H1 (cell line): Measurements from ENCODE around the gene MAP6D1. TPM values are rescaled to one million over a fixed set of nuclear protein-coding genes. Genes with fewer than 3 reads are reported as not detected.

Experiments used
- CTCF ChIA-PET: fragments of 300-600 bp; sonication (Branson Sonifier 250); formaldehyde crosslinking; loops from one replicate; lab custom pipeline; 2021; ENCODE audit not compliant: partially characterized antibody; lab: Charles Lee
- POLR2A ChIA-PET: fragments of 300-600 bp; sonication (Branson Sonifier 250); formaldehyde crosslinking; loops from one replicate; lab custom pipeline; 2021; ENCODE audit warnings: inconsistent platforms; ENCODE audit not compliant: partially characterized antibody; lab: Charles Lee
- DNase-seq, 2 experiments: peaks; one replicate each; pipeline versions ENCODE4 v3.0.0 to v3.0.0-alpha.2; 2010 to 2022; ENCODE audit warnings: low spot score in 2 of 2, low read depth in 1 of 2, mixed read lengths in 1 of 2
- FAIRE-seq: peaks from 2 replicates; lab custom pipeline; 2011; peaks lifted over from hg19 to GRCh38; lab: Jason Lieb, UNC
- H2AFZ ChIP-seq: 2 replicates; pipeline ENCODE4 v1.8.1; 2012; ENCODE audit warnings: low read length, inconsistent platforms
- H2AK5ac ChIP-seq: 2 replicates; pipeline ENCODE4 v1.6.1; 2013; ENCODE audit warnings: low read depth, low read length
- H2BK120ac ChIP-seq: replicated peaks from 2 replicates; pipeline ENCODE3; 2013; ENCODE audit warnings: low read depth, low read length, inconsistent platforms
- H2BK12ac ChIP-seq: 2 replicates; pipeline ENCODE4 v1.6.1; 2013; ENCODE audit warnings: low read depth, low read length
- H2BK15ac ChIP-seq: 2 replicates; pipeline ENCODE4 v1.6.1; 2013; ENCODE audit warnings: low read length
- H2BK20ac ChIP-seq: 2 replicates; pipeline ENCODE4 v1.6.1; 2013; ENCODE audit warnings: low read length
- H2BK5ac ChIP-seq: 2 replicates; pipeline ENCODE4 v1.6.1; 2013; ENCODE audit warnings: low read depth, low read length
- H3K14ac ChIP-seq: 2 replicates; pipeline ENCODE4 v1.6.1; 2013; ENCODE audit warnings: inconsistent platforms; ENCODE audit not compliant: insufficient read length
- H3K18ac ChIP-seq: 2 replicates; pipeline ENCODE4 v1.6.1; 2013; ENCODE audit warnings: low read length; ENCODE audit errors: extremely low read depth
- H3K23ac ChIP-seq: 2 replicates; pipeline ENCODE4 v1.6.1; 2013; ENCODE audit warnings: inconsistent platforms; ENCODE audit not compliant: insufficient read length
- H3K23me2 ChIP-seq: 2 replicates; pipeline ENCODE4 v1.6.1; 2013; ENCODE audit warnings: low read depth, low read length
- H3K27ac ChIP-seq: 2 replicates; pipeline ENCODE4 v1.6.1; 2011; ENCODE audit warnings: low read depth, low read length, inconsistent platforms
- H3K27me3 ChIP-seq, 4 experiments: replicated peaks in 1 of 4; 1 replicate in 1 of 4; 2 replicates in 3 of 4; pipeline versions ENCODE4 v1.6.1 to v1.8.1; 2011 to 2013; ENCODE audit warnings: low read length in 3 of 4, mild to moderate bottlenecking in 3 of 4, inconsistent platforms in 2 of 4, mixed read lengths in 2 of 4, moderate library complexity in 1 of 4; ENCODE audit not compliant: control insufficient read depth in 3 of 4, insufficient read depth in 3 of 4; ENCODE audit errors: extremely low read depth in 1 of 4
- H3K36me3 ChIP-seq, 4 experiments: 2 replicates each; pipeline versions ENCODE4 v1.6.1 to v1.8.1; 2011 to 2013; ENCODE audit warnings: mild to moderate bottlenecking in 4 of 4, low read length in 3 of 4, moderate library complexity in 2 of 4, control low read depth in 1 of 4, inconsistent platforms in 1 of 4; ENCODE audit not compliant: insufficient read depth in 4 of 4, control insufficient read depth in 2 of 4
- H3K4ac ChIP-seq: replicated peaks from 2 replicates; pipeline ENCODE3; 2013; ENCODE audit warnings: low read length, low read depth, mixed read lengths, inconsistent platforms; ENCODE audit not compliant: insufficient read length
- H3K4me1 ChIP-seq, 4 experiments: replicated peaks in 1 of 4; 1 replicate in 1 of 4; 2 replicates in 3 of 4; pipeline versions ENCODE4 v1.6.1 to v1.8.1; 2011 to 2013; ENCODE audit warnings: low read length in 3 of 4, inconsistent platforms in 2 of 4, mixed read lengths in 1 of 4; ENCODE audit not compliant: insufficient read depth in 4 of 4, control insufficient read depth in 3 of 4
- H3K4me2 ChIP-seq, 2 experiments: 2 replicates each; pipeline versions ENCODE4 v1.6.1 to v1.8.1; 2011 to 2013; ENCODE audit warnings: low read depth in 2 of 2, low read length in 2 of 2, control low read depth in 1 of 2, inconsistent platforms in 1 of 2, mild to moderate bottlenecking in 1 of 2; ENCODE audit not compliant: insufficient read depth in 1 of 2
- H3K4me3 ChIP-seq, 4 experiments: fragments of 200-600, 300-600 bp in 1 of 4; sonication (generic), shearing (Covaris generic), sonication (Bioruptor Twin) in 1 of 4; 2 replicates each; pipeline versions ENCODE4 v1.5.1 to v1.8.1; 2011 to 2016; ENCODE audit warnings: low read length in 4 of 4, low read depth in 3 of 4, control low read depth in 2 of 4, inconsistent platforms in 2 of 4, mild to moderate bottlenecking in 2 of 4, mixed read lengths in 1 of 4, moderate library complexity in 1 of 4; ENCODE audit not compliant: insufficient read depth in 2 of 4; ENCODE audit errors: extremely low read depth in 1 of 4
- H3K56ac ChIP-seq: replicated peaks from 2 replicates; pipeline ENCODE3; 2013; ENCODE audit warnings: low read depth, mild to moderate bottlenecking, mixed read lengths, low read length, inconsistent platforms; ENCODE audit not compliant: insufficient read length
- H3K79me1 ChIP-seq: 2 replicates; pipeline ENCODE4 v1.6.1; 2013; ENCODE audit warnings: low read depth, low read length, control low read depth
- H3K79me2 ChIP-seq, 2 experiments: 2 replicates each; pipeline versions ENCODE4 v1.6.1 to v1.8.1; 2012 to 2013; ENCODE audit warnings: low read length in 2 of 2, mild to moderate bottlenecking in 2 of 2, inconsistent platforms in 1 of 2; ENCODE audit not compliant: insufficient read depth in 2 of 2, control insufficient read depth in 1 of 2
- H3K9ac ChIP-seq, 4 experiments: replicated peaks in 1 of 4; 1 replicate in 1 of 4; 2 replicates in 3 of 4; pipeline versions ENCODE4 v1.6.1 to v1.8.1; 2011 to 2013; ENCODE audit warnings: low read depth in 3 of 4, low read length in 3 of 4, control low read depth in 2 of 4, mild to moderate bottlenecking in 2 of 4, moderate library complexity in 2 of 4, inconsistent platforms in 1 of 4; ENCODE audit errors: extremely low read depth in 1 of 4
- H3K9me3 ChIP-seq, 2 experiments: 2 replicates each; pipeline versions ENCODE4 v1.6.1 to v1.8.1; 2012 to 2013; ENCODE audit warnings: mild to moderate bottlenecking in 2 of 2, moderate library complexity in 2 of 2, control low read depth in 1 of 2, inconsistent platforms in 1 of 2, low read depth in 1 of 2, low read length in 1 of 2, mixed read lengths in 1 of 2; ENCODE audit not compliant: insufficient read depth in 2 of 2
- H4K20me1 ChIP-seq, 2 experiments: replicated peaks in 1 of 2; 2 replicates each; pipeline versions ENCODE3 to v1.8.1; 2011 to 2013; ENCODE audit warnings: inconsistent platforms in 2 of 2, low read length in 2 of 2, mild to moderate bottlenecking in 1 of 2; ENCODE audit not compliant: insufficient read depth in 2 of 2, control insufficient read depth in 1 of 2
- H4K5ac ChIP-seq: 2 replicates; pipeline ENCODE4 v1.6.1; 2013; ENCODE audit warnings: low read length, low read depth, mixed read lengths, inconsistent platforms; ENCODE audit not compliant: insufficient read length
- H4K8ac ChIP-seq: 2 replicates; pipeline ENCODE4 v1.8.0; 2013; ENCODE audit warnings: mild to moderate bottlenecking, moderate library complexity, low read length, inconsistent platforms; ENCODE audit not compliant: insufficient read depth; ENCODE audit errors: extremely low read depth
- H4K91ac ChIP-seq: replicated peaks from 2 replicates; pipeline ENCODE3; 2013; ENCODE audit warnings: low read length, mixed read lengths, inconsistent platforms; ENCODE audit not compliant: insufficient read length
- ASH2L ChIP-seq: fragments of 200-600, 300-600 bp; sonication (generic); IDR thresholded peaks from one replicate; pipeline ENCODE4 v1.7.1; 2017; ENCODE audit warnings: low read length
- CBX5 ChIP-seq: fragments of 300-800, 300-1000 bp; sonication (generic); IDR thresholded peaks from 2 replicates; pipeline ENCODE4 v1.7.1; 2016; ENCODE audit warnings: antibody characterized with exemption, low read length, low read depth
- GTF2F1 ChIP-seq: IDR thresholded peaks from 2 replicates; pipeline ENCODE4 v1.6.1; 2012; ENCODE audit warnings: low read depth, low read length, improper control_type of control experiment, borderline replicate concordance
- MAFK ChIP-seq: IDR thresholded peaks from 2 replicates; pipeline ENCODE4 v1.6.1; 2012; ENCODE audit warnings: low read depth, mild to moderate bottlenecking, improper control_type of control experiment, low read length
- ZNF274 ChIP-seq: IDR thresholded peaks from 2 replicates; pipeline ENCODE4 v1.7.0; 2012; ENCODE audit warnings: low read length, borderline replicate concordance; ENCODE audit errors: extremely low read depth
- WGBS, 2 experiments: shearing (Covaris generic) in 1 of 2; methylation state at CpG; one replicate each; pipeline versions ENCODE4 v1.1.6 to v1.1.7; 2013 to 2015; ENCODE audit warnings: low lambda C conversion rate in 2 of 2, mixed read lengths in 2 of 2, inconsistent platforms in 1 of 2, low coverage in 1 of 2, missing lambda C conversion rate in 1 of 2; ENCODE audit not compliant: insufficient replicate concordance in 2 of 2, insufficient coverage in 1 of 2, insufficient read length in 1 of 2; ENCODE audit errors: extremely low coverage in 1 of 2, missing lambda C conversion rate in 1 of 2; 5-methylcytosine and 5-hydroxymethylcytosine counted together
- polyA plus RNA-seq, 7 experiments: library from polyadenylated mRNA; depleted of rRNA in 3 of 7; stranded (reverse) in 5 of 7; unstranded in 2 of 7; fragments of >200 nt in 5 of 7; fragments of 200-250 nt in 2 of 7; gene quantifications; 1 replicate in 5 of 7; 2 replicates in 1 of 7; 4 replicates in 1 of 7; pipeline versions ENCODE4 v1.2.1 to v1.2.3, GENCODE V29; 2011 to 2013; ENCODE audit warnings: missing spikeins in 2 of 7, mixed read lengths in 2 of 7
- total RNA-seq: library from RNA; stranded (reverse); fragmentation: NEBNext Ultra II Directional; extraction: Animal tissue kit (Norgen Biotek cat#: 25700); gene quantifications from 2 replicates; pipeline ENCODE4 v1.2.1, GENCODE V29; 2021

MAP6D1 gene
- total and polyA plus RNA-seq, 2 of the 8 experiments (the other 6 are each of a cell fraction or from before 2014, with no cell fraction given) = 4.8 to 5.2 TPM

GRCh38 chr3:183873914-183874313 is 48.5 kb upstream of the MAP6D1 start:
- Histone ChIP-seq H4K91ac (no peak overlapping the region), H3K4me1 (peaks cover 0 to 4% (median 2%) of the 10 kb centered on the region in 4 experiments; a peak in 2 of 7 replicates), H4K8ac (no peak overlapping the region), H2BK12ac (no peak overlapping the region), H3K18ac (no peak overlapping the region), H3K27me3 (no peaks in the 10 kb centered on the region), H3K9ac (no peak overlapping the region), H3K27ac (no peak overlapping the region), H3K79me1 (peaks cover 11% of the 10 kb centered on the region), H3K56ac (no peak overlapping the region), H3K4ac (no peak overlapping the region), H3K36me3 (no peaks in the 10 kb centered on the region), H3K4me3 (no peak overlapping the region), H2BK20ac (no peak overlapping the region), H4K20me1 (peaks cover 8 to 9% of the 10 kb centered on the region in 2 experiments), H2BK15ac (no peak overlapping the region), H3K9me3 (no peaks in the 10 kb centered on the region), H2AFZ (no peak overlapping the region), H2AK5ac (no peak overlapping the region), H4K5ac (no peak overlapping the region), H3K23ac (no peak overlapping the region), H3K23me2 (no peaks in the 10 kb centered on the region; the same call in 1 of the 2 replicates), H3K79me2 (peaks cover 12 to 85% of the 10 kb centered on the region in 2 experiments), H2BK120ac (no peak overlapping the region), H2BK5ac (no peak overlapping the region), H3K4me2 (no peak overlapping the region), H3K14ac (no peak overlapping the region)
- no peak for TF ChIP-seq GTF2F1
- no peak for TF ChIP-seq MAFK
- no peak for TF ChIP-seq CBX5
- TF ChIP-seq ASH2L = no peak
- no peak for TF ChIP-seq ZNF274
- POLR2A ChIA-PET = interaction anchor here (0.6 to 1.4 kb wide), 2 partner anchors 11 to 76 kb away, joined by 3 read pairs; partner anchors contain the start of gene PARL
- 93% methylated on average over 3 of the region's 3 CpGs; no CpG with 5 or more reads in 1 of the 2 experiments for WGBS, 2 experiments
- FAIRE-seq = no peak
- no peak for DNase-seq
- CTCF ChIA-PET = interaction anchor here (1.0 to 1.3 kb wide), 2 partner anchors 10 to 79 kb away, joined by 3 to 6 read pairs; partner anchors contain the start of gene PARL
